ENCODE measurements around the gene CDA. TPM values are rescaled to one million over a fixed set of nuclear protein-coding genes. Genes with fewer than 3 reads are reported as not detected.
A peak's percentile ranks its signal among the peaks of the same experiment; 100 is the strongest.

CDA gene
- total RNA-seq, 2 experiments from 2014 or later: not detected

DNA sequence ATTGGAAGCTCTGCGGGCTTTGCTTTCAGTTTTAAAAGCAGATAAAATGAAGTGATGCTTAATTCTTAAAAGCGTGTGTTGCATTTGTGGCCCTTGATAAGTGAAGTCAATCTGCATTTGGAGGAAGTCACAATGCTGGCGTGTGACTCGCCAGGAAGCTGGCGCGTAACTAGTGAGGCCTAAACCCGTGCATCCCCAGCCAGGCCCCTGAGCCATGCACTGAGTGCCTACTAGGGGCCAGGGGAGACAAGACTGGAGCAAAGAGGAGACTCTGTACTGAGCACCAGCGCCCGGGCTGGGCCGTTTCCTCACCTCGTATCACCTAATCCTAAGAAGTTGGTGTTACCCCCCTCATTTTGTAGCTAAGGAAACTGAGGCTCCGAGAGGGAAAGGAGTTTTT lies 76.8 kb downstream of the CDA start:
- Mint-ChIP-seq H3K27me3 (no peaks in the 10 kb centered on the region), H3K4me3 (no peak overlapping the region), H3K9me3 (no peaks in the 10 kb centered on the region), H3K27ac (no peak overlapping the region), H3K4me1 (peaks cover 14% of the 10 kb centered on the region), H3K36me3 (peaks cover 3% of the 10 kb centered on the region)
- no peak for DNase-seq

DNA sequence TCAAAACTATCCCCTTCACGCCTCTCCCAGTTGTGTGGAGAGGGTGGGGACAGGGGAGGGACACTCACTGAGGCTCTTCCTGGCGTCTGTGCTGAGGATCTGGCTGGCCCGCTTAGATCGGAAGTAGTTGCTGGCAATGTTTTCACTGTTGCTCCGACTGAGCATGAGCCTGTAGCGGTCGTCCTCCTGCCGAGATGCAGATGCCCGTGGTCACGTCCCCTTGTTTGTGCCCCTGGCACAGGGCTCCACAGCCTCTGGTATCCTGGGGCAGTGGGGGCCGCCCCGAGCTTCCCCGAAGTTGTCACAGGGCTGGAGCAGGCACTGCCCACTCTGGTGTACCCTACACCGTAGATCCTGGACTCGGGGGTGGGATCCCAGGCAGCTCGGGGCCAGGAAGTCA lies 77.2 kb downstream of the CDA start:
- Mint-ChIP-seq H3K27ac (no peak overlapping the region), H3K4me1 (peaks cover 14% of the 10 kb centered on the region), H3K4me3 (no peak overlapping the region), H3K27me3 (no peaks in the 10 kb centered on the region), H3K9me3 (no peaks in the 10 kb centered on the region), H3K36me3 (peaks cover under 1% of the 10 kb centered on the region)
- no peak for DNase-seq

DNA sequence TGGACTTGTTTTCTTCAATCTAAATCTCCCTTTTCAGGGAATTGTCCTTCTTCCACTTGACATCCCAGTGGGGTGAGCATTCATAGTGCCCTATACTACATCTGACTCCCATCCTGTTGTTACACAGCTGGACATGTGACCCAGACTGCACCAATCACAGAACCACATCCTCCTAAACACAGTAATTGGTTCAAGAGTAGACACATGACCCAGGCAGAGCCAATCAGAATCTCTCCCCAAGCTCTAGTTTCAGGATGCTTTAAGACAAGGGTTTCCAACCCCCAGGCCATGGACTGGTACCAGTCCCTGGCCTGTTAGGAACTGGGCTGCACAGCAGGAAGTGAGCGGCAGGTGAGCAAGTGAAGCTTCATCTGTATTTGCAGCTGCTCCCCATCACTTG lies 77.9 kb downstream of the CDA start:
- H3K9me3 Mint-ChIP-seq: no peaks in the 10 kb centered on the region
- no peaks in the 10 kb centered on the region for H3K27me3 Mint-ChIP-seq
- H3K4me1 Mint-ChIP-seq: peaks cover 14% of the 10 kb centered on the region
- H3K4me3 Mint-ChIP-seq: peak overlapping the region; percentile 57
- no peak overlapping the region for H3K27ac Mint-ChIP-seq
- DNase-seq: no peak
- no peaks in the 10 kb centered on the region for H3K36me3 Mint-ChIP-seq

Other genes with a start within 250 kb of the CDA start
- under 1 TPM; 0.25 to 0.52 TPM for gene CAMK2N1, start 102.9 kb upstream of the CDA start, total RNA-seq
- gene MUL1, start 80.9 kb upstream of the CDA start, total RNA-seq: 10 to 100 TPM; 19.7 to 20.4 TPM
- gene FAM43B, start 36.5 kb upstream of the CDA start, total RNA-seq: not detected
- gene PINK1, start 44.4 kb downstream of the CDA start, total RNA-seq: 1 to 10 TPM; 1.9 to 2.1 TPM
- gene DDOST, start 72.3 kb downstream of the CDA start, total RNA-seq: 100 to 1,000 TPM; 156 to 164 TPM
- gene KIF17, start 128.9 kb downstream of the CDA start, total RNA-seq: under 1 TPM in 1 of 2 experiments, not detected in 1; 0.16 TPM
- 1 to 10 TPM; 2.7 to 2.8 TPM for gene SH2D5, start 143.6 kb downstream of the CDA start, total RNA-seq
- gene HP1BP3, start 198.2 kb downstream of the CDA start, total RNA-seq: 100 to 1,000 TPM; 156 to 169 TPM

All from activated naive CD8-positive, alpha-beta T cell treated with anti-CD3 and anti-CD28 coated beads for 36 hours (primary cell).